Tibial nerve (tissue), 4 donors: ENCODE measurements around the gene MUC13.

Experiments used
- EP300 ChIP-seq, 2 donors: sonication (generic); formaldehyde crosslinking; IDR thresholded peaks; one replicate each; pipeline ENCODE4 v1.6.1; 2017; ENCODE audit warnings: antibody characterized with exemption in 2 of 2, mild to moderate bottlenecking in 1 of 2
- POLR2A ChIP-seq, 2 donors: fragments of 450-650 bp; IDR thresholded peaks; one replicate each; pipeline ENCODE4 v1.6.1; 2017; ENCODE audit warnings: antibody characterized with exemption in 2 of 2, mild to moderate bottlenecking in 2 of 2, moderate library complexity in 2 of 2
- TF ChIP-seq, protein P1 (sequence below), 5 experiments: fragments of 200-600 bp in 3 of 5; fragments of 450-650 bp in 2 of 5; sonication (generic) in 3 of 5; IDR thresholded peaks; one replicate each; pipeline ENCODE4 v1.5.1; 2016 to 2019; ENCODE audit warnings: antibody characterized with exemption in 5 of 5, mild to moderate bottlenecking in 3 of 5, moderate library complexity in 2 of 5

DNA sequence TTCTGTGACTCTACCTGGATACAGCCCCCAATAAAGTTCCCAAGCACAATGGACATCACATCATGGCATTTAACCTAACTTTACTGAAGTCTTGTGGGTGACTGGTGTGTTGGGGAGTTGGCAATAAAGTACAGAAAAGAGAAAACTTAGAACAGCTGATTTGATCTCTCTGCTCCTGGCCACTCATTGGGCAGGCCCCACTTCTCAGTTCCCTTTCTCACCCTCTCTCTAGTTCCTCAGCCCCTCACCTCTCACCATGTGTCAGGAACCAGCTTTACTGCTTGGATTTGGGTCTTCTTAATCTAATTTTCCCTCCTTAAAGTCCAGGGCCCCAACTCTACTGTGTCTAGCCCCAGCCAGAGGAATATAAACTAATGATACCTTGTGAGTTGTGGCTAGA lies 713 bp upstream of the MUC13 start:
- TF ChIP-seq, protein P1, sequence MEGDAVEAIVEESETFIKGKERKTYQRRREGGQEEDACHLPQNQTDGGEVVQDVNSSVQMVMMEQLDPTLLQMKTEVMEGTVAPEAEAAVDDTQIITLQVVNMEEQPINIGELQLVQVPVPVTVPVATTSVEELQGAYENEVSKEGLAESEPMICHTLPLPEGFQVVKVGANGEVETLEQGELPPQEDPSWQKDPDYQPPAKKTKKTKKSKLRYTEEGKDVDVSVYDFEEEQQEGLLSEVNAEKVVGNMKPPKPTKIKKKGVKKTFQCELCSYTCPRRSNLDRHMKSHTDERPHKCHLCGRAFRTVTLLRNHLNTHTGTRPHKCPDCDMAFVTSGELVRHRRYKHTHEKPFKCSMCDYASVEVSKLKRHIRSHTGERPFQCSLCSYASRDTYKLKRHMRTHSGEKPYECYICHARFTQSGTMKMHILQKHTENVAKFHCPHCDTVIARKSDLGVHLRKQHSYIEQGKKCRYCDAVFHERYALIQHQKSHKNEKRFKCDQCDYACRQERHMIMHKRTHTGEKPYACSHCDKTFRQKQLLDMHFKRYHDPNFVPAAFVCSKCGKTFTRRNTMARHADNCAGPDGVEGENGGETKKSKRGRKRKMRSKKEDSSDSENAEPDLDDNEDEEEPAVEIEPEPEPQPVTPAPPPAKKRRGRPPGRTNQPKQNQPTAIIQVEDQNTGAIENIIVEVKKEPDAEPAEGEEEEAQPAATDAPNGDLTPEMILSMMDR (IDR thresholded peaks at IDR 0.05), result no peak
- TF ChIP-seq POLR2A (IDR thresholded peaks at IDR 0.05), result no peak
- no peak for TF ChIP-seq EP300 (IDR thresholded peaks at IDR 0.05)
